NCI-H1417 treated with DMSO at 0.1 percent for 48 hours (cell line): ENCODE measurements around the gene CES2.
"Not testable (repeated sequence)": the region's sequence is repeated elsewhere in the genome, so short reads cannot be mapped to it uniquely, and the experiment has no call there.

Experiments used
- DNase-seq: peaks from one replicate; lab custom pipeline; 2025; lab: John Stamatoyannopoulos, UW

CES2 gene, protein sequence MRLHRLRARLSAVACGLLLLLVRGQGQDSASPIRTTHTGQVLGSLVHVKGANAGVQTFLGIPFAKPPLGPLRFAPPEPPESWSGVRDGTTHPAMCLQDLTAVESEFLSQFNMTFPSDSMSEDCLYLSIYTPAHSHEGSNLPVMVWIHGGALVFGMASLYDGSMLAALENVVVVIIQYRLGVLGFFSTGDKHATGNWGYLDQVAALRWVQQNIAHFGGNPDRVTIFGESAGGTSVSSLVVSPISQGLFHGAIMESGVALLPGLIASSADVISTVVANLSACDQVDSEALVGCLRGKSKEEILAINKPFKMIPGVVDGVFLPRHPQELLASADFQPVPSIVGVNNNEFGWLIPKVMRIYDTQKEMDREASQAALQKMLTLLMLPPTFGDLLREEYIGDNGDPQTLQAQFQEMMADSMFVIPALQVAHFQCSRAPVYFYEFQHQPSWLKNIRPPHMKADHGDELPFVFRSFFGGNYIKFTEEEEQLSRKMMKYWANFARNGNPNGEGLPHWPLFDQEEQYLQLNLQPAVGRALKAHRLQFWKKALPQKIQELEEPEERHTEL

DNA sequence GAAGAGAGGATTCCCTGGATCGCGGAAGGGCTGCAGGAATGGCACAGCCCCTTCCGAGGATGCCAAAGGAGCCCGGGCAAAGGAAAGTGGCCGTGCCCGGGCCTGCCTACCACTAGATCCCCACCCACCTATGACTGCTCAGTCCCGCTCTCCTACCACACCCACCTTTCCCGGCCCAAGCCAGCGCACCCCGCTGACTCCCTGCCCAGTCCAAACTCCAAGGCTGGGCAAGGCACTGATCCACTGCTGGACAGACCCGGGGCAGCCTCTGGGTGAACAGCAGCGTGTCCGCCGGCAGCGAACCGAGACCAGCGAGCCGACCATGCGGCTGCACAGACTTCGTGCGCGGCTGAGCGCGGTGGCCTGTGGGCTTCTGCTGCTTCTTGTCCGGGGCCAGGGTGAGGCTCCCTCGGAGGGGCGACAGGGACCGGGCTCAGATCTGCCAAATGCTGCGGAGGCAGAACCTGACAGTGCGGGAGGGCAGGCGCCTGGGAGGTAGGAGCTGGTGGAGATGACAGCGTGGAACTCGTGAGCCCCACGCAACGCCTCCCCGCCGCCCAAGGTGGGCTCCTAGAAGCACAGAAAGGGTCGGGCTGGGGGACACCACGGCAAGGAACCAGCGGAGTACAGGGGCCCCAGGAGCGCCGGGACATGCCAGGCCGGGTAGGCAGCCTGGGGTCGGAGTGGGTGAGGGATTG is at the start of gene CES2:
Gene CES2, plus strand, starts transcription at position 203 of the 698 bp plus-strand sequence. Its CDS starts 120 bp downstream, at position 323.
- no peak for DNase-seq

- DNase-seq, result no peak
Observed at GRCh38 chr16:66886321-66886720, 49.0 kb upstream of the CES2 start.

DNA sequence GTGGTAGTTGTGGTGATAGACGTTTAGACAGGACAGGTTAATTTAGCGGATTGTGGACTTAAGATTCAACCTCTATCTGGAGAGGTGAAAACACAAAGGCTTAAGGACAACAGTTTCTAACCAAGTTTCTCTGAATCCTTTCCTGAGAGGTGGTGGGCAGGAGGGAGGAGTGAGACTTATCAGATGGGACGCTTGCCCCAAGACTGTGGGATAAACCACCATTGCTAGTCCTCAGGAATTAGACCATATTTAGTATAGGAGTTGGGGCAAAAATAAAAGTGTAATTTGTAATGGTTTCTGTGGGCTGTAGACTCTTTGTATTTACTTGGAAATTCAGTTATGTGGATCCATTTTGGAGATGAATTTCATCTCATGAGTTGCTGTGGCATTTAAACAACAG is 48.4 kb upstream of the CES2 start:
- no peak for DNase-seq

DNA sequence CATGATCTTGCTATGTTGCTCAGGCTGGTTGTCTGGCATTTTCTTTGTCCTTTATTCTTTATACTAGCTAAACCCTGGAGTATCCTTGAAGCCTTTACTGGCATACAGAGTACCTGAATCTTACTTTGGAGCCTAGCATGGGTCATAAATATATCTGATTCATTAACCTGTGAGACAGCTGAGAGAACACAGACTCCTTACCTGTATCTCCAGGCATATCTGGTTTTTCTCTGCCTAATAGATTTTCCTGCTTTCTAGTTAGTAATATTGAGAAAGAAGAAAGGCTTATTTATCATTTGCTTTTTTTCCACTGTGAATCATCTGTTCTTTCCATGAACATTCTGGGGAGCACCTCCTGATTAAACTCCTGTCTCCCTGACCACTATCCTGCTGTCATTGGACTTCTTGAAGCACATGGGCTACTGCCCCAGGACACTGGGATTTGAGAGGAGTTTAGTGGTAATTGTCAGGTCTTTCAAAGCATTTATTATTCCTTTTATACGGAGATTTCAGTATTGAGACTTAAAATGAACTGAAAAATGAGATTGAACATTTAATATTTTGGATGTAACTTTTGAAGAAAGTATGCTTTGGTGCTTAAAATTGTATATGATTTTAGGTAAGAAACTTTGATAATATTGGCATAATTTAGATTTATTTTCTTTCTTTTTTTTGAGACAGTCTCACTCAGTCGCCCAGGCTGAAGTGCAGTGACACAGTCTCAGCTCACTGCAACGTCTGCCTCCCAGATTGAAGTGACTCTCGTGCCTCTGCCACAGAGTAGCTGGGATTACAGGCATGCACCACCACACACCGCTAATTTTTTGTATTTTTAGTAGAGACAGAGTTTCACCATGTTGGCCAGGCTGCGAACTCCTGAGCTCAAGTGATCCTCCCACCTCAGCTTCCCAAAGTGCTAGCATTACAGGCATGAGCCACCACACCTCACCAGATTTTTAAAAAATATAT is 46.4 kb upstream of the CES2 start:
- no peak for DNase-seq

DNA sequence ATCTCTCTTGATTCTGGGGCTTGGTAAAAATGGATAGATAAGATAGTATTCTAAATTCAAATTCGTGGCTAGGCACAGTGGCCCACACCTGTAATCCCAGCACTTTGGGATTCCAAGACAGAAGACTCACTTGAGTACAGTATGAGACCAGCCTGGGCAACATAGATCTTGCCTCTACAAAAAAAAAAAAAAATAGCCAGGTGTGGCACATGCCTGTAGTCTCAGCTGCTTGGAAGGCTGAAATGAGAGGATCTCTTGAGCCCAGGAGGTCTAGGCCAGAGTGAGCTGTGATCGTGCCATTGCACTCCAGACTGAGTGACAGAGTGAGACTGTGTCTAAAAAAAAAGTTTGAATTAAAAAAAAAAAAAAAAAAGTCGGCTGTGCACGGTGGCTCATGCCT is 45.7 kb upstream of the CES2 start:
- no peak for DNase-seq

- no peak for DNase-seq
Observed at GRCh38 chr16:66890799-66891198, 44.5 kb upstream of the CES2 start.

GRCh38 chr16:66891360-66891759 is 44.0 kb upstream of the CES2 start:
- DNase-seq, result no peak

- DNase-seq, result no peak
Observed at GRCh38 chr16:66891797-66892196, 43.5 kb upstream of the CES2 start.

- DNase-seq, result no peak
Observed at GRCh38 chr16:66894055-66894454, 41.3 kb upstream of the CES2 start.

DNA sequence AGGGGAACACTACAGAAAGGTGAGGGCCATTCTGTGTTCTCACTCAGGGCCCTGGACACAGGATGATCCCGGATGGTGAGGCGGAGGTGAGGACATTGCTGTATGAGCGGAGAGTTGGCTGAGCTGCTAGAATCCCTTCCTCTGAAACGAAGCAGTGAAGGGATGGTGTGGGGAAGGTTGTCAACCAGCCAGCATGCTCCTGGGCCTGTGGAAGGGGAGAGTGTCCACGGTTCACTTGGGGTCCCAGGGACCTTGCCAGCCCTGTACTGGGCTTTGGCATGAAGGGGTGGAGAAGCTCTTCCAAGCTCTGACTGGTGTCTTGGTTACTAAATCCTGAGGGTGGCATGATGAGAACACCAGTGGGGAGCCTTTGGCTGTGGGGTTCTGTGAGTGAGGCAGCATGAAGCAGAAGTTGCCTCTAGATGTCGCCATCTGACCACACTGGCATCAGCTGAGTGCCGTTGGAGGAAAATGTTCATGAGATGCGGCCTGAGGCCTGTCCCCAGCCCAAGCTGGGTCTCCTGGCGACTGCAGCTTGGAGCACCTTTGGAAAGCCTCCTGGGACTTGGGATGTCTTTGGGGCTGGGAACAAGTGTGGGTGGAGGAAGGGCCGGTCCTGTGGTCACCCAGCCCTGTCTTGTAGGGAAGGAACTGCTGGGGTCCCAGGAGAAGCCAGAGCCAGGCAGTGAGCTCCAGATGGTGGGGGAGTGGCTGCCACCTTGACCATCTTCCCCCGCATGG is 40.2 kb upstream of the CES2 start:
- no peak for DNase-seq

GRCh38 chr16:66895689-66895979 is 39.7 kb upstream of the CES2 start:
- DNase-seq, result no peak

GRCh38 chr16:66895999-66896398 is 39.3 kb upstream of the CES2 start:
- no peak for DNase-seq

- not testable (repeated sequence) for DNase-seq
Observed at GRCh38 chr16:66896682-66897081, 38.6 kb upstream of the CES2 start.

- DNase-seq, result no peak
Observed at GRCh38 chr16:66898207-66898606, 37.1 kb upstream of the CES2 start.

GRCh38 chr16:66898933-66899309 is 36.4 kb upstream of the CES2 start:
- DNase-seq, result no peak

DNA sequence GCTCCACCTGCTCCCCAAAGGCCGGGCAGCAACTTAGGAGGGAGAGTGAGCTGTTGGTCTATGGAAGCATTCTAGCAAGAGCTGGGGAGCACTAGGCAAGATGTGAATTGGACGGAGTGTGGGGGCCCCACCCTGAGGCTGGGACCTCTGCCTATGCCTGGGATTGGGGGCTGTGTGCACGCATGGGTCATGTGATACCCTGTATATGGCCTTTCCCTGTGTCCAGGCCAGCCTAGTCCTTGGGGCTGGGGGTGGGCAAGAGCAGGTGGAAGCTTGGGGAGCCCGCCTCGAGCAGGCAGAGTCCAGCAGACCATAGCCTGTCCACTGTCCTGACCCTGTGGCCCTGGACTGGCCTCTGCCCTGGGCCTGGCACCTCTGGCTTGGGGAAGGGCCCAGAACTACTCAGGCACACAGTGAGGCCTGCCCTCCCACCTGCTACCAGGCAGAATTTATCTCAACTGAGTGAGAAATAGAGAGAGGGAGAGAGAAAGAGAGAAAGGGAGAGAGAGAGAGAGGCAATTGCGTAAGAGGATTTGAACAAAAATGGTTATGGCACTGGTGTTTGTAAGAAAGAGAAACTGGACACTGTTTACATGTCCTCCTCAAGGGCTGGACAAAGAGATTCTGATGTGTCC is 35.9 kb upstream of the CES2 start:
- no peak for DNase-seq

- DNase-seq, result no peak
Observed at GRCh38 chr16:66899945-66900710, 35.2 kb upstream of the CES2 start.

DNA sequence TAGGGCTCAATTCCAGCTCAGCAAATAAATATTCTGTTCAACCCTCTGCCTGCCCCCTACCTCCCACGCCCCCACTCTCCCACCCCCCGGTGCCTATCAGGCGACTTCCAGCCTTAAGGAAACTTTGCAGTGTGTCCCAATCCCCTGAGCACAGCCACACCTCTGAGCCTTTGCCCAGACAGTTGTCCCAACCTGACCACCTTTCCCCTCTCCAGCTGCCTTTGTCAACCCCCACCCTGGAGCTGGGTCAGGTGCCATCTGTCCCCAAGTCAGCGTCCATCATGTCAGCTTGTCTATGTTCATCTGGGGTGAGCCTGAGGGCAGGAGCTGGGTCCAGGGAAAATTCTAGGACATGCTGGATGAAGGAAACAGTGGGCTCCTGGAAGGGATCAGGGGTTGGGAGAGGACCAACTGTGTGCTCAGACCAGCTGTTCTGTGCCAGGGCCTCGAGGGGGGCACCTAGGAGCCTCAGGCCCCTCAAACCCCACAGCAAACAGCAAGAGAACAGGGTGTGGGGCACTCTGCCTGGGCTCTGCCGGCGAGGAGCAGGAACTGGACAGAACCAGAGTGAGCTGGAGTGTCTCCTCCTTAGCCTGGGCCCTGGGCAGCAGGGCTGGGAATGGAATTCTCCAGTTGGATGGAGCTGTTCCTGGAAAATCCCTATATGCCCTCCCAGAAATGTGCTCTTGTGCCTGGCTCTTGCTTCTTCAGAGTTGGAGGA is 34.4 kb upstream of the CES2 start:
- no peak for DNase-seq

GRCh38 chr16:66901626-66902025 is 33.7 kb upstream of the CES2 start:
- no peak for DNase-seq
